Right renal cortex interstitium (tissue), 3 donors: ENCODE data around the gene PMPCA. TPM values are rescaled to one million over a fixed set of nuclear protein-coding genes. Genes with fewer than 3 reads are reported as not detected.

Experiments used
- polyA plus RNA-seq, 3 donors: library from polyadenylated mRNA; unstranded; fragments of 120-200 nt; gene quantifications; one replicate each; pipeline ENCODE4 v1.2.1, GENCODE V29; 2013; ENCODE audit not compliant: insufficient read length in 3 of 3

PMPCA gene
- polyA plus RNA-seq, 3 donors, result 66.9 to 70.7 (median 69.3) TPM

Other genes with a start within 250 kb of the PMPCA start
- gene LHX3, start 205.5 kb upstream of the PMPCA start, polyA plus RNA-seq, result not detected
- gene QSOX2, start 164.8 kb upstream of the PMPCA start, polyA plus RNA-seq, result 10 to 100 TPM; 13.9 to 18.8 (median 14.2) TPM
- gene CCDC187, start 106.6 kb upstream of the PMPCA start, polyA plus RNA-seq, result 1 to 10 TPM; 1.3 to 1.7 (median 1.4) TPM
- 10 to 100 TPM; 22.2 to 22.9 (median 22.7) TPM for gene GPSM1, start 83.1 kb upstream of the PMPCA start, polyA plus RNA-seq
- gene DNLZ, start 46.9 kb upstream of the PMPCA start, polyA plus RNA-seq, result 10 to 100 TPM in 1 of 3 donors, 1 to 10 TPM in 2; 3.2 to 16.1 (median 4.8) TPM
- 1 to 10 TPM; 1.5 to 1.7 (median 1.7) TPM for gene CARD9, start 37.0 kb upstream of the PMPCA start, polyA plus RNA-seq
- 10 to 100 TPM in 1 of 3 donors, 1 to 10 TPM in 2; 9.5 to 12.1 (median 9.7) TPM for gene SNAPC4, start 10.5 kb upstream of the PMPCA start, polyA plus RNA-seq
- gene ENTR1, start within 50 bp of the PMPCA start, polyA plus RNA-seq, result 10 to 100 TPM; 37.6 to 46.7 (median 40.7) TPM
- gene INPP5E, start 29.2 kb downstream of the PMPCA start, polyA plus RNA-seq, result 10 to 100 TPM in 2 of 3 donors, 1 to 10 TPM in 1; 9.7 to 11.0 (median 10.7) TPM
- 10 to 100 TPM; 48.7 to 58.0 (median 56.8) TPM for gene SEC16A, start 72.4 kb downstream of the PMPCA start, polyA plus RNA-seq
- gene NOTCH1, start 135.4 kb downstream of the PMPCA start, polyA plus RNA-seq, result 10 to 100 TPM; 21.0 to 24.5 (median 22.3) TPM